RWPE2 (cell line): ENCODE measurements around the gene MPG.

Experiments
- ATAC-seq: fragments of 200-7000 bp; cut with Tn5 transposase; 3 replicates; pipeline ENCODE4 v1.9.1; 2021; ENCODE audit warnings: low read depth
- DNase-seq: peaks from one replicate; pipeline ENCODE4 v3.0.0-alpha.2; 2020; ENCODE audit warnings: low spot score
- H3K27ac ChIP-seq: fragments of 450-650 bp; 2 replicates; pipeline ENCODE4 v1.5.1; 2017; ENCODE audit warnings: mild to moderate bottlenecking; ENCODE audit not compliant: poor library complexity, severe bottlenecking
- H3K27me3 ChIP-seq: fragments of 250-450 bp; sonication (Bioruptor Pico); 2 replicates; pipeline ENCODE4 v1.5.1; 2021; ENCODE audit warnings: mild to moderate bottlenecking, moderate library complexity; ENCODE audit not compliant: insufficient read depth, poor library complexity, severe bottlenecking
- H3K36me3 ChIP-seq: fragments of 250-450 bp; sonication (Bioruptor Pico); 2 replicates; pipeline ENCODE4 v1.5.1; 2020; ENCODE audit warnings: low read depth, mild to moderate bottlenecking, moderate library complexity
- H3K4me1 ChIP-seq: fragments of 250-450 bp; sonication (Bioruptor Pico); 2 replicates; pipeline ENCODE4 v1.5.1; 2021; ENCODE audit warnings: mild to moderate bottlenecking, moderate library complexity; ENCODE audit not compliant: insufficient read depth, poor library complexity, severe bottlenecking
- H3K4me3 ChIP-seq: fragments of 250-450 bp; sonication (Bioruptor Pico); 2 replicates; pipeline ENCODE4 v1.5.1; 2021; ENCODE audit warnings: mild to moderate bottlenecking, moderate library complexity; ENCODE audit not compliant: severe bottlenecking
- H3K9me3 ChIP-seq: fragments of 250-450 bp; sonication (Bioruptor Pico); 2 replicates; pipeline ENCODE4 v1.5.1; 2021; ENCODE audit warnings: mild to moderate bottlenecking, moderate library complexity; ENCODE audit not compliant: severe bottlenecking
- CTCF ChIP-seq: fragments of 450-650 bp; IDR thresholded peaks from one replicate; pipeline ENCODE4 v1.5.1; 2017; ENCODE audit warnings: mild to moderate bottlenecking, moderate library complexity; ENCODE audit not compliant: poor library complexity, severe bottlenecking

MPG gene

GRCh38 chr16:38941-39892, 38.8 kb upstream of the MPG start:
- TF ChIP-seq CTCF = no peak
- Histone ChIP-seq H3K4me1 (no peaks in the 10 kb centered on the region), H3K4me3 (no peak overlapping the region), H3K27ac (no peak overlapping the region), H3K9me3 (no peaks in the 10 kb centered on the region), H3K27me3 (no peaks in the 10 kb centered on the region), H3K36me3 (peaks cover 14% of the 10 kb centered on the region; the same call in 1 of the 2 replicates)
- DNase-seq = no peak
- peak; percentile 35; the same call in 2 of the 3 replicates for ATAC-seq

DNA sequence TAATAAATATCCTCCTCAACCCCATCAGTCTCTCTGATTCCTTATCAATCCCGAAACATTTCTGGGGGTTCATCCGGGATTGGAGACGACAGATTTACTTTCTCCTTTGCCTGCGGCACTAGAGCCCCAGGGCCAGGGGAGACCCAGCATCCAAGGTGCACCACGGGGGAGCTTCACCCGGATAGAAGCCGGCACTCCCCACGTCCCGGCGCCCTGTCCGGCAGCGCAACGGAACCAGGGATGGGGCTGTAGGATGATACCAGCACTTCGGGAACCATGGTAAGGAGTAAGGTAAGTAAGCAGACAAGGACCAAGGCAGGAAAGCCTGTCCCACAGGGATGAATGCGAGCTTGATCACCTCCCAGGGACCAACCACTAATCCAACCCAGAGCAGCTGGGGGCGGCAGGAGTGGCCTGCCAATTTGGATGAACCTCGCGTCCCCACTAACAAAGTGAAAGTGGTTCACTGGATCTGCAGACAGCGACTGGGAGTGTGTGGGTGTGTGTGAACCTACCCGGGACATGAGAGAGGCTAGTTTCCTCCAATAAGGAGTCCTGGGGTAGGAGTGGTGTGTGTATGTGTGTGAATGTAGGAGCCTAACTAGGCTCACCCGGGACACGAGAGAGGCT, 36.5 kb upstream of the MPG start:
- peaks cover 32% of the 10 kb centered on the region for H3K36me3 ChIP-seq

GRCh38 chr16:42069-42457, 36.0 kb upstream of the MPG start:
- DNase-seq (no peak), ATAC-seq (no peak)
- TF ChIP-seq CTCF = no peak
- Histone ChIP-seq H3K36me3 (peaks cover 37% of the 10 kb centered on the region), H3K4me3 (no peak overlapping the region), H3K9me3 (no peaks in the 10 kb centered on the region), H3K27me3 (no peaks in the 10 kb centered on the region), H3K27ac (no peak overlapping the region), H3K4me1 (no peaks in the 10 kb centered on the region)

More for the DNA sequence above, 36.5 kb upstream of the MPG start:
- ATAC-seq = no peak
- no peak for TF ChIP-seq CTCF
- H3K9me3 ChIP-seq = no peaks in the 10 kb centered on the region
- no peak overlapping the region for H3K4me3 ChIP-seq
- no peaks in the 10 kb centered on the region for H3K27me3 ChIP-seq
- no peak overlapping the region for H3K27ac ChIP-seq
- H3K4me1 ChIP-seq = no peaks in the 10 kb centered on the region
- no peak for DNase-seq

DNA sequence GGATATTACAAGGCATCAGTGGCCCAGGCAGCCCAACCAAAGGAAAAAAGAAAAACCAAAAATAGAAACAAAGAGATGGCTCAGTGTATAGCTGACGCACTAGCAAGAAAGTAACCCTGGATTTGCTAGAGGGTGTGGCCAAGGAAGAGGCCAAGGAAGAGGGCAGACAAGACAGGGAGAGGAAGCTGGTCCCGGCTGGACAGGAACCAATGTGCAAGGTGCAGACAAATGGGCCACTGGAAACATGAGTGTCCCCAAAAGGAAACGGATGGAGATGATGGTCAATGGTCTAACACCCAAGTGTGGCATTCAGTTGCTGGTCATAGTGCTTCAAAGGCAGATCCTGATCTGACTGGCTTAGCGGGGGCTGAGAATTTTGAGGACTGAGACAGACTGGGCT, 35.3 kb upstream of the MPG start:
- Histone ChIP-seq H3K36me3 (peaks cover 41% of the 10 kb centered on the region), H3K4me1 (no peaks in the 10 kb centered on the region), H3K27ac (no peak overlapping the region), H3K4me3 (no peak overlapping the region), H3K9me3 (no peaks in the 10 kb centered on the region), H3K27me3 (no peaks in the 10 kb centered on the region)
- no peak for DNase-seq
- TF ChIP-seq CTCF = no peak
- no peak for ATAC-seq

- H3K36me3 ChIP-seq = peaks cover 44% of the 10 kb centered on the region
- H3K4me3 ChIP-seq = no peak overlapping the region
- no peaks in the 10 kb centered on the region for H3K27me3 ChIP-seq
- TF ChIP-seq CTCF = no peak
- ATAC-seq (no peak), DNase-seq (no peak)
- no peaks in the 10 kb centered on the region for H3K9me3 ChIP-seq
- H3K27ac ChIP-seq = no peak overlapping the region
- no peaks in the 10 kb centered on the region for H3K4me1 ChIP-seq
Measured at GRCh38 chr16:43294-43693, 34.7 kb upstream of the MPG start.
